SW480 (cell line): ENCODE results near the gene SLC47A1.

ENCODE experiments used
- DNase-seq: peaks from one replicate; pipeline ENCODE4 v3.0.0-alpha.2; 2016; ENCODE audit warnings: low spot score

SLC47A1 gene

GRCh38 chr17:19590912-19591551, 57.4 kb downstream of the SLC47A1 start:
- no peak for DNase-seq

- no peak for DNase-seq
These were observed 58.7 kb downstream of the SLC47A1 start for GRCh38 chr17:19592316-19592715.

GRCh38 chr17:19596869-19597268, 63.2 kb downstream of the SLC47A1 start:
- no peak for DNase-seq

- DNase-seq: no peak
These were observed 76.7 kb downstream of the SLC47A1 start for GRCh38 chr17:19610311-19610710.

- DNase-seq: no peak
These were observed 77.2 kb downstream of the SLC47A1 start for GRCh38 chr17:19610879-19611278.

GRCh38 chr17:19613979-19614378, 80.3 kb downstream of the SLC47A1 start:
- no peak for DNase-seq

GRCh38 chr17:19614900-19615299, 81.2 kb downstream of the SLC47A1 start:
- no peak for DNase-seq

- no peak for DNase-seq
These were observed 84.4 kb downstream of the SLC47A1 start for GRCh38 chr17:19618015-19618414.

GRCh38 chr17:19619705-19620325, 86.2 kb downstream of the SLC47A1 start:
- no peak for DNase-seq

GRCh38 chr17:19621697-19622096, 88.0 kb downstream of the SLC47A1 start:
- DNase-seq: no peak

GRCh38 chr17:19626079-19626478, 92.4 kb downstream of the SLC47A1 start:
- no peak for DNase-seq
